OCI-LY1 (cell line): Measurements from ENCODE around the gene HOXB13.

Source experiments
- H2AFZ ChIP-seq: fragments of 200-600 bp; sonication (generic), shearing (Covaris generic); 2 replicates; pipeline ENCODE4 v1.6.0; 2014; ENCODE audit warnings: antibody characterized with exemption, mild to moderate bottlenecking, low read length
- H3F3A ChIP-seq: fragments of 200-600 bp; sonication (generic), shearing (Covaris generic); 2 replicates; pipeline ENCODE4 v1.6.0; 2014; ENCODE audit warnings: mild to moderate bottlenecking, antibody characterized with exemption, low read length, moderate library complexity; ENCODE audit not compliant: insufficient read depth
- H3K27ac ChIP-seq: fragments of 200-600 bp; sonication (generic); 2 replicates; pipeline ENCODE4 v1.5.1; 2014; ENCODE audit warnings: low read length, mixed run types, mild to moderate bottlenecking, low read depth; ENCODE audit not compliant: poor library complexity, severe bottlenecking
- H3K27me3 ChIP-seq: fragments of 200-600 bp; sonication (generic); 2 replicates; pipeline ENCODE4 v1.6.0; 2014; ENCODE audit warnings: antibody characterized with exemption, mild to moderate bottlenecking, low read length, moderate library complexity; ENCODE audit not compliant: insufficient read depth
- H3K36me3 ChIP-seq: fragments of 200-600 bp; sonication (generic); 2 replicates; pipeline ENCODE4 v1.6.1; 2014; ENCODE audit warnings: mild to moderate bottlenecking, antibody characterized with exemption, low read length, moderate library complexity, mixed read lengths; ENCODE audit not compliant: insufficient read depth
- H3K4me1 ChIP-seq: fragments of 200-600 bp; sonication (generic); 2 replicates; pipeline ENCODE4 v1.5.1; 2014; ENCODE audit warnings: mild to moderate bottlenecking, low read length, moderate library complexity; ENCODE audit not compliant: insufficient read depth, severe bottlenecking
- H3K4me2 ChIP-seq: fragments of 200-600 bp; sonication (generic), shearing (Covaris generic); 2 replicates; pipeline ENCODE4 v1.6.1; 2014; ENCODE audit warnings: low read length
- H3K4me3 ChIP-seq: fragments of 200-600 bp; sonication (generic); 2 replicates; pipeline ENCODE4 v1.5.1; 2014; ENCODE audit warnings: low read length, low read depth, mild to moderate bottlenecking, mixed read lengths; ENCODE audit not compliant: poor library complexity, severe bottlenecking
- H3K79me2 ChIP-seq: fragments of 200-600 bp; shearing (Covaris generic); 2 replicates; pipeline ENCODE4 v1.6.1; 2016; ENCODE audit warnings: mixed run types, low read length, mixed read lengths; ENCODE audit not compliant: insufficient read depth
- H3K9ac ChIP-seq: fragments of 200-600 bp; sonication (generic), shearing (Covaris generic); 2 replicates; pipeline ENCODE4 v1.6.1; 2014; ENCODE audit warnings: mild to moderate bottlenecking, low read length, mixed read lengths
- H3K9me2 ChIP-seq: fragments of 200-600 bp; sonication (generic), shearing (Covaris generic); 2 replicates; pipeline ENCODE4 v1.6.1; 2014; ENCODE audit warnings: low read depth, mild to moderate bottlenecking, low read length, mixed read lengths
- H3K9me3 ChIP-seq: fragments of 200-600 bp; shearing (Covaris generic); 2 replicates; pipeline ENCODE4 v1.6.1; 2014; ENCODE audit warnings: low read length, mixed read lengths
- H4K20me1 ChIP-seq: fragments of 200-600 bp; sonication (generic), shearing (Covaris generic); 2 replicates; pipeline ENCODE4 v1.6.0; 2016; ENCODE audit warnings: mild to moderate bottlenecking, low read length; ENCODE audit not compliant: insufficient read depth
- CTCF ChIP-seq: fragments of 200-600 bp; sonication (generic), shearing (Covaris generic); IDR thresholded peaks from 2 replicates; pipeline ENCODE4 v1.5.1; 2017; ENCODE audit warnings: mild to moderate bottlenecking, antibody characterized with exemption, low read length, moderate library complexity, mixed read lengths
- EZH2 ChIP-seq: fragments of 200-600 bp; sonication (generic), shearing (Covaris generic); IDR thresholded peaks from 2 replicates; pipeline ENCODE4 v1.8.0; 2017; ENCODE audit warnings: borderline replicate concordance, mixed run types, mild to moderate bottlenecking, antibody characterized with exemption, low read length, moderate library complexity, mixed read lengths

The HOXB13 gene

GRCh38 chr17:48748718-48749566, 20.4 kb upstream of the HOXB13 start:
- Histone ChIP-seq H4K20me1 (no peaks in the 10 kb centered on the region), H3K27ac (no peak overlapping the region), H3K36me3 (no peaks in the 10 kb centered on the region), H3K9me2 (no peaks in the 10 kb centered on the region), H2AFZ (no peak overlapping the region), H3K9me3 (no peaks in the 10 kb centered on the region), H3K4me1 (no peaks in the 10 kb centered on the region), H3K4me3 (no peak overlapping the region), H3K27me3 (peaks cover 4% of the 10 kb centered on the region; the same call in 1 of the 2 replicates), H3K4me2 (no peak overlapping the region), H3K79me2 (no peaks in the 10 kb centered on the region), H3F3A (no peaks in the 10 kb centered on the region), H3K9ac (no peak overlapping the region)
- TF ChIP-seq EZH2 (no peak), CTCF (no peak)

- Histone ChIP-seq H3K4me3 (no peak overlapping the region), H3K27ac (no peak overlapping the region), H3K79me2 (no peaks in the 10 kb centered on the region), H3K27me3 (peaks cover 4% of the 10 kb centered on the region; the same call in 1 of the 2 replicates), H4K20me1 (no peaks in the 10 kb centered on the region), H3K4me2 (no peak overlapping the region), H3K4me1 (no peaks in the 10 kb centered on the region), H3K9me3 (no peaks in the 10 kb centered on the region), H3K36me3 (no peaks in the 10 kb centered on the region), H3K9me2 (no peaks in the 10 kb centered on the region), H3F3A (no peaks in the 10 kb centered on the region), H2AFZ (no peak overlapping the region), H3K9ac (no peak overlapping the region)
- TF ChIP-seq EZH2 (no peak), CTCF (no peak)
Measured at GRCh38 chr17:48747445-48748363, 19.2 kb upstream of the HOXB13 start.

- Histone ChIP-seq H3K27ac (no peak overlapping the region), H3K4me1 (no peaks in the 10 kb centered on the region), H3K27me3 (peaks cover 4% of the 10 kb centered on the region; the same call in 1 of the 2 replicates), H3K9me3 (no peaks in the 10 kb centered on the region), H4K20me1 (no peaks in the 10 kb centered on the region), H3K4me2 (no peak overlapping the region), H3K36me3 (no peaks in the 10 kb centered on the region), H3K79me2 (no peaks in the 10 kb centered on the region), H2AFZ (no peak overlapping the region), H3K4me3 (no peak overlapping the region), H3F3A (no peaks in the 10 kb centered on the region), H3K9me2 (no peaks in the 10 kb centered on the region), H3K9ac (no peak overlapping the region)
- TF ChIP-seq CTCF (no peak), EZH2 (no peak)
Measured at GRCh38 chr17:48746916-48747444, 18.4 kb upstream of the HOXB13 start.
